H9 (cell line): ENCODE results near the gene GHR. TPM values are rescaled to one million over a fixed set of nuclear protein-coding genes. Genes with fewer than 3 reads are reported as not detected.

Source experiments
- DNase-seq: peaks from one replicate; pipeline ENCODE4 v3.0.0-alpha.2; 2017
- H2AFZ ChIP-seq: one replicate; pipeline ENCODE4 v1.6.1; 2013; ENCODE audit warnings: mild to moderate bottlenecking, low read length, control low read depth, moderate library complexity
- H2AK5ac ChIP-seq: 2 replicates; pipeline ENCODE4 v1.6.1; 2013; ENCODE audit warnings: low read length, control low read depth, mixed read lengths; ENCODE audit not compliant: insufficient read length
- H2BK120ac ChIP-seq: one replicate; pipeline ENCODE4 v1.6.1; 2013; ENCODE audit warnings: low read depth, mild to moderate bottlenecking, low read length, control low read depth, inconsistent platforms; ENCODE audit not compliant: poor library complexity, severe bottlenecking
- H2BK12ac ChIP-seq: 2 replicates; pipeline ENCODE4 v1.6.1; 2013; ENCODE audit warnings: low read length, control low read depth, mixed read lengths, low read depth; ENCODE audit not compliant: insufficient read length
- H2BK15ac ChIP-seq: 2 replicates; pipeline ENCODE4 v1.6.1; 2013; ENCODE audit warnings: low read depth, low read length, control low read depth
- H2BK20ac ChIP-seq: one replicate; pipeline ENCODE4 v1.6.1; 2013; ENCODE audit warnings: low read depth, mild to moderate bottlenecking, low read length, control low read depth, inconsistent platforms; ENCODE audit not compliant: poor library complexity, severe bottlenecking
- H2BK5ac ChIP-seq: 2 replicates; pipeline ENCODE4 v1.6.1; 2013; ENCODE audit warnings: low read length, control low read depth, mixed read lengths; ENCODE audit not compliant: insufficient read length
- H3K14ac ChIP-seq: 2 replicates; pipeline ENCODE4 v1.6.1; 2013; ENCODE audit warnings: low read length, control low read depth; ENCODE audit not compliant: insufficient read depth
- H3K18ac ChIP-seq: 2 replicates; pipeline ENCODE4 v1.6.1; 2013; ENCODE audit warnings: low read depth, mild to moderate bottlenecking, mixed read lengths, low read length, control low read depth; ENCODE audit not compliant: insufficient read length
- H3K23ac ChIP-seq: 2 replicates; pipeline ENCODE4 v1.6.1; 2013; ENCODE audit warnings: low read length, control low read depth, mixed read lengths, low read depth; ENCODE audit not compliant: insufficient read length
- H3K23me2 ChIP-seq: 2 replicates; pipeline ENCODE4 v1.6.1; 2013; ENCODE audit warnings: low read depth, mild to moderate bottlenecking, mixed read lengths, low read length, control low read depth; ENCODE audit not compliant: insufficient read length, poor library complexity, severe bottlenecking
- H3K27ac ChIP-seq: 2 replicates; pipeline ENCODE4 v1.5.1; 2013; ENCODE audit warnings: low read length, control low read depth, mixed read lengths, low read depth; ENCODE audit not compliant: insufficient read length
- H3K27me3 ChIP-seq: 2 replicates; pipeline ENCODE4 v1.6.1; 2013; ENCODE audit warnings: low read length, control low read depth, inconsistent platforms; ENCODE audit not compliant: insufficient read depth
- H3K4ac ChIP-seq: 2 replicates; pipeline ENCODE4 v1.6.1; 2013; ENCODE audit warnings: low read depth, mild to moderate bottlenecking, control low read depth, inconsistent platforms, low read length, moderate library complexity
- H3K4me1 ChIP-seq: 2 replicates; pipeline ENCODE4 v1.6.1; 2013; ENCODE audit warnings: low read length, control low read depth, inconsistent platforms; ENCODE audit not compliant: insufficient read depth
- H3K4me2 ChIP-seq: 2 replicates; pipeline ENCODE4 v1.6.1; 2013; ENCODE audit warnings: low read length, control low read depth, mixed read lengths; ENCODE audit not compliant: insufficient read length, insufficient read depth
- H3K56ac ChIP-seq: 2 replicates; pipeline ENCODE4 v1.6.1; 2013; ENCODE audit warnings: low read depth, mild to moderate bottlenecking, mixed read lengths, low read length, control low read depth; ENCODE audit not compliant: insufficient read length
- H3K79me1 ChIP-seq: 2 replicates; pipeline ENCODE4 v1.6.1; 2013; ENCODE audit warnings: low read depth, mild to moderate bottlenecking, moderate library complexity, low read length, control low read depth, inconsistent platforms; ENCODE audit not compliant: insufficient read depth, poor library complexity, severe bottlenecking
- H3K79me2 ChIP-seq: 2 replicates; pipeline ENCODE4 v1.6.1; 2013; ENCODE audit warnings: low read length, control low read depth, inconsistent platforms; ENCODE audit not compliant: insufficient read depth
- H3K9ac ChIP-seq: 2 replicates; pipeline ENCODE4 v1.6.1; 2013; ENCODE audit warnings: low read length, control low read depth, mixed read lengths; ENCODE audit not compliant: insufficient read length; ENCODE audit errors: extremely low read depth
- H3K9me3 ChIP-seq: one replicate; pipeline ENCODE4 v1.6.1; 2013; ENCODE audit warnings: low read depth, low read length, inconsistent platforms; ENCODE audit not compliant: control insufficient read depth
- H3T11ph ChIP-seq: one replicate; pipeline ENCODE4 v1.6.1; 2013; ENCODE audit warnings: mild to moderate bottlenecking, low read length, control low read depth, inconsistent platforms
- H4K20me1 ChIP-seq: one replicate; pipeline ENCODE4 v1.6.1; 2013; ENCODE audit not compliant: control insufficient read depth, insufficient read length, insufficient read depth
- H4K5ac ChIP-seq: 2 replicates; pipeline ENCODE4 v1.6.1; 2013; ENCODE audit warnings: low read depth, mild to moderate bottlenecking, mixed read lengths, low read length, control low read depth; ENCODE audit not compliant: insufficient read length
- H4K8ac ChIP-seq: replicated peaks from 2 replicates; pipeline ENCODE4 v1.6.1; 2013; ENCODE audit warnings: low read length, control low read depth, mixed read lengths, low read depth; ENCODE audit not compliant: insufficient read length
- H4K91ac ChIP-seq: 2 replicates; pipeline ENCODE4 v1.6.1; 2013; ENCODE audit warnings: low read depth, mild to moderate bottlenecking, moderate library complexity, mixed read lengths, low read length, control low read depth; ENCODE audit not compliant: insufficient read length
- H3K27ac Mint-ChIP-seq, 3 experiments: 2 replicates in 2 of 3; 3 replicates in 1 of 3; pipeline ENCODE4 v1.8.0; 2020 to 2021; ENCODE audit warnings: mixed read lengths in 3 of 3, mild to moderate bottlenecking in 1 of 3, moderate library complexity in 1 of 3
- H3K27me3 Mint-ChIP-seq: 2 replicates; pipeline ENCODE4 v1.8.0; 2021; ENCODE audit warnings: low read depth, mild to moderate bottlenecking, moderate library complexity, mixed read lengths
- H3K36me3 Mint-ChIP-seq, 3 experiments: 2 replicates in 2 of 3; 3 replicates in 1 of 3; pipeline ENCODE4 v1.8.0; 2020 to 2021; ENCODE audit warnings: low read depth in 3 of 3, mixed read lengths in 3 of 3; ENCODE audit not compliant: insufficient read depth in 1 of 3
- H3K4me1 Mint-ChIP-seq, 2 experiments: 2 replicates each; pipeline ENCODE4 v1.8.0; 2020; ENCODE audit warnings: mixed read lengths in 2 of 2
- H3K4me3 Mint-ChIP-seq, 2 experiments: 2 replicates in 1 of 2; 3 replicates in 1 of 2; pipeline ENCODE4 v1.8.0; 2020 to 2021; ENCODE audit warnings: mild to moderate bottlenecking in 2 of 2, mixed read lengths in 2 of 2, moderate library complexity in 1 of 2
- H3K9me3 Mint-ChIP-seq, 2 experiments: 2 replicates in 1 of 2; 3 replicates in 1 of 2; pipeline ENCODE4 v1.8.0; 2020; ENCODE audit warnings: mild to moderate bottlenecking in 2 of 2, mixed read lengths in 2 of 2, moderate library complexity in 1 of 2
- CTCF ChIP-seq: fragments of 200-600 bp; sonication (generic); conservative IDR thresholded peaks from 3 replicates; pipeline ENCODE4 v1.8.0; 2021; ENCODE audit warnings: antibody characterized with exemption, mild to moderate bottlenecking
- WGBS: extraction: QIAGEN DNeasy Blood & Tissue Kit; methylation state at CpG from one replicate; pipeline ENCODE4 v1.1.7; 2013; ENCODE audit warnings: missing lambda C conversion rate, low lambda C conversion rate, mixed read lengths; ENCODE audit not compliant: insufficient read length; ENCODE audit errors: extremely low coverage; 5-methylcytosine and 5-hydroxymethylcytosine counted together
- total RNA-seq: library from RNA; stranded (reverse); gene quantifications from 2 replicates; pipeline ENCODE4 v1.2.1, GENCODE V29; 2021

Gene GHR
- total RNA-seq, 1 experiment from 2014 or later: 0.20 TPM

GRCh38 chr5:42490831-42491230 lies 67.6 kb downstream of the GHR start:
- Histone ChIP-seq H2BK20ac (no peak overlapping the region), H2BK15ac (no peak overlapping the region), H4K91ac (no peak overlapping the region), H3K18ac (no peak overlapping the region), H4K20me1 (no peaks in the 10 kb centered on the region), H2AFZ (no peak overlapping the region), H2AK5ac (no peak overlapping the region), H4K8ac (no peak overlapping the region), H3K4me2 (no peak overlapping the region), H4K5ac (no peak overlapping the region), H3K79me2 (no peaks in the 10 kb centered on the region), H3K23me2 (no peaks in the 10 kb centered on the region), H3T11ph (no peak overlapping the region), H3K27ac (no peak overlapping the region), H2BK12ac (no peak overlapping the region), H3K4ac (no peak overlapping the region), H3K4me1 (no peaks in the 10 kb centered on the region), H3K9me3 (no peaks in the 10 kb centered on the region), H2BK5ac (no peak overlapping the region), H3K9ac (no peak overlapping the region), H3K79me1 (no peaks in the 10 kb centered on the region), H3K27me3 (no peaks in the 10 kb centered on the region), H3K56ac (no peak overlapping the region), H3K23ac (no peak overlapping the region), H2BK120ac (no peak overlapping the region), H3K14ac (no peak overlapping the region)
- Mint-ChIP-seq H3K36me3 (no peaks in the 10 kb centered on the region), H3K27me3 (no peaks in the 10 kb centered on the region), H3K4me3 (no peak overlapping the region), H3K4me1 (peaks cover 7 to 10% of the 10 kb centered on the region in 2 experiments), H3K27ac (no peak overlapping the region), H3K9me3 (no peaks in the 10 kb centered on the region; a peak in 1 of 5 replicates)
- WGBS: no CpG with 5 or more reads among the region's 2 CpGs
- DNase-seq: no peak
- no peak for TF ChIP-seq CTCF
